Chondrocyte (in vitro differentiated cells): ENCODE data around the gene FBXW8. TPM values are rescaled to one million over a fixed set of nuclear protein-coding genes. Genes with fewer than 3 reads are reported as not detected.
A peak's percentile ranks its signal among the peaks of the same experiment; 100 is the strongest.

Experiments
- DNase-seq: peaks from one replicate; pipeline ENCODE4 v3.0.0; 2021; ENCODE audit warnings: mixed read lengths, low spot score
- H3K27ac Mint-ChIP-seq: one replicate; pipeline ENCODE4 v1.8.0; 2021; ENCODE audit warnings: mild to moderate bottlenecking, moderate library complexity, mixed read lengths; ENCODE audit not compliant: unreplicated experiment
- H3K27me3 Mint-ChIP-seq: 2 replicates; pipeline ENCODE4 v1.8.0; 2021; ENCODE audit warnings: low read depth, mixed read lengths
- H3K36me3 Mint-ChIP-seq: 2 replicates; pipeline ENCODE4 v1.8.0; 2021; ENCODE audit warnings: low read depth, mixed read lengths
- H3K4me1 Mint-ChIP-seq: 2 replicates; pipeline ENCODE4 v1.8.0; 2021; ENCODE audit warnings: low read depth, mild to moderate bottlenecking, mixed read lengths
- H3K4me3 Mint-ChIP-seq: one replicate; pipeline ENCODE4 v1.8.0; 2021; ENCODE audit warnings: mild to moderate bottlenecking, moderate library complexity, mixed read lengths; ENCODE audit not compliant: unreplicated experiment
- H3K9me3 Mint-ChIP-seq: 2 replicates; pipeline ENCODE4 v1.8.0; 2021; ENCODE audit warnings: low read depth, mixed read lengths
- CTCF ChIP-seq: fragments of 200-600 bp; sonication (generic); IDR thresholded peaks from 2 replicates; pipeline ENCODE4 v1.5.0; 2021; ENCODE audit warnings: antibody characterized with exemption, mild to moderate bottlenecking, moderate library complexity
- total RNA-seq: library from RNA; stranded (reverse); gene quantifications from 3 replicates; pipeline ENCODE4 v1.2.1, GENCODE V29; 2021

The FBXW8 gene
- total RNA-seq, 1 donor from 2014 or later, result 30.3 TPM

DNA sequence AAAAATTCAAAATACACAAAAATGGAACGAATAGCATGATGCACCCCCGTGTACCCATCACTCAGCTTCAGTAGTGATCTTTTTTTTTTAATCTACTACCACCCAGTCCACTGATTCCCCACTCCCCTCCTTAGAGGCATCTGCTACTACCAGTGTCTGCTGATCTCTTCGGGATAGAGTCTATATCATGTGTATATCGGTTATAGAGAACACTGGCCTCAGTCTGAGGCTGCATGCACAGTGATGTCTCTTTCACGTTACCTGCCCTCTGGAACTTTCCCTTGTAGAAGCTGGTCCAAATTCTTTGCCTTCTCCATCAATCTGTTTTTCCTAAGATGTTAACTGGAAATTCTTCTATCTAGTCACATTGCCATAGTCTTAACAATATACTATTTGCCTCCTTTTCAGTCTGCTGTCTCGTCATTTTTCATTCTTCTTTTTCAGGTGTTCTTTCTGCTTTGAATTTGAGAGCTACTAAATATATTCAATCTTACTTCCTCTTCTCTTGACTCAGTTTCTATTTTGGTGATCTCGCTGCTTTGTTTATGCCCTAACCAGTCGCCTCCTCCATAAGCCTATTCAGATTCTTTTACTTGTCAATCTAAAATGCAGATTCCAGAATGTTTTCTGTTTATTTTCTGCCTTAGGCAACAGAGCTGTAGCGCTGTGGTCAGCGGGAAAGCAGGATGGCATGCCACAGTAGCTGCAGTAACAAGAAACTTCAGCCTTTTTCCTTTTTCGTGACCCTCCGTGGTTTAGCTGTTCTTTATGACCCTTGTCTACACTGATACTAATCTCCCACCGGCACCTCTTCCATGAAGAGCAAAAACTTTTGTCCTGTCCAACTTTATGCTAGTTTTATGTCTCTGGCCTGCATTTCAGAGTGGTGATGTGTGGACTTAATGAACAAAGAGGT lies 67.0 kb downstream of the FBXW8 start:
- peaks cover 14% of the 10 kb centered on the region for H3K36me3 Mint-ChIP-seq
- H3K27ac Mint-ChIP-seq, result peak overlapping the region; percentile 70
- no peak for TF ChIP-seq CTCF
- peaks cover 54% of the 10 kb centered on the region for H3K4me1 Mint-ChIP-seq
- H3K4me3 Mint-ChIP-seq, result no peak overlapping the region
- no peaks in the 10 kb centered on the region for H3K9me3 Mint-ChIP-seq
- no peak for DNase-seq
- H3K27me3 Mint-ChIP-seq, result no peaks in the 10 kb centered on the region

DNA sequence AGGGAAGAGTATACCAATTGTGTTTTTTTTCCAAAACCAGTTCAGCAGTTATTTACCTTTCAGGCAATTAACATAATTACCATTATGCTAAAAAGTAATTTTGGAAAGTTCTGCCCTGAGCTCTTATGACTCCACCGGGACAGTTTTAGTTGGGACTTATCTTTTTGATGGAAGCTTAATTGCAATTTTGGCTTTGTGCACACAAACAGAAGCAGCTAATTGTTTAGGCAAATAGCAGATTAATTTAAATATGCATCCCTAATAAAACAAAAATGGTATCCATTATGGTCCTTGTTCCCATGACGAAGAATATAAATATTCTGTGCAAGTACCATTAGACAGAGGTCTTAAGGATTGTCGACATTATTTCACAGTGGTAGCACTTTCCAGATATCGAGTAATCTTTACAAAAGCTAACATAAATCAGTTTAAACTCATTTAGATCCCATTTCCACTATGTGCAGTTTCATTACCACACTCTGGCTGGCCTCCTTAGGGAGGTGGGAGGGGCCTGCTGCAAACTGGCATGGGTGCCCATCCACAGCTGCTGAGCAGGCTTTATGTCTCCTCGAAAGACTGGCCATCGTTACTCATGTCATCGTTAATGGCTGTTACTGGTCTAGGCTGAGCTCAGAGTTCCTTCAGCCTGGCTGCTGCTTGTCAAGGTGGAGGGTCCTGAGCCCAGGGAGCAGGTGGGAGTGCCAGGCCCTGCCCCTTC lies 68.2 kb downstream of the FBXW8 start:
- Mint-ChIP-seq H3K27ac (no peak overlapping the region), H3K27me3 (no peaks in the 10 kb centered on the region), H3K9me3 (no peaks in the 10 kb centered on the region), H3K4me1 (peaks cover 62% of the 10 kb centered on the region), H3K36me3 (peaks cover 4% of the 10 kb centered on the region), H3K4me3 (no peak overlapping the region)
- TF ChIP-seq CTCF, result no peak
- DNase-seq, result no peak

- H3K9me3 Mint-ChIP-seq, result no peaks in the 10 kb centered on the region
- no peaks in the 10 kb centered on the region for H3K27me3 Mint-ChIP-seq
- H3K27ac Mint-ChIP-seq, result no peak overlapping the region
- no peak overlapping the region for H3K4me3 Mint-ChIP-seq
- no peak for DNase-seq
- H3K4me1 Mint-ChIP-seq, result peaks cover 56% of the 10 kb centered on the region
- peaks cover 2% of the 10 kb centered on the region for H3K36me3 Mint-ChIP-seq
- no peak for TF ChIP-seq CTCF
Observed at GRCh38 chr12:116980083-116980482, 69.3 kb downstream of the FBXW8 start.

DNA sequence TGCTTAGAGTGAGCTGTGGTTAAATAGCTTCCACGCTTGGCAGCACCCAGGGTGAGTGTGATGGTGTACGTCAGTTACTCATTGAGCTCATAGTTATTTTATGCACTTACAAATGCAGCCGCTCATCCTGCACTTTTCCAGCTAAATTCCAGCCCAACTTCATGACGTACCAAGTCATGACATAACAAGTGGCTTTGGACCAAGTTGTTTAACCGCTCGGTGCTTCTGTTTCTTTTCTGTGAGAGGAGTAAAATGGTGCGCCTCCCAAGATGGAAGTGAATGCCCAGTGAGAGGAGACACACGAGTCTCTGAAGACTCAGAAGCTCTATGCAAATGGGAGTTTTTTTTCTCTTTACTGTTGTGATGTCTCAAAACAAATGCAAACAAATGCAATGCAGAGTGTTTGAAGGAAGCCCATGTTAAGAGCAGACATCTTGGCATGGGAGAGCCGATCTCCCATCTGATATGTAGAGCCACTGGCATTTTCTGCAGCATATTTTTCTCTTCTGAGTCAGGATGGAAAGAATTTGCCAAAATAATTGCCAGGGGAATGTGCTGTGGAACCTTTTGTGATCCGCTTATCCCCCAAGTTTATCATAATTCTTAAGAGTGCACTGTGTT lies 72.2 kb downstream of the FBXW8 start:
- peak overlapping the region; percentile 14 for H3K4me3 Mint-ChIP-seq
- DNase-seq, result no peak
- H3K27me3 Mint-ChIP-seq, result no peaks in the 10 kb centered on the region
- TF ChIP-seq CTCF, result no peak
- H3K9me3 Mint-ChIP-seq, result no peaks in the 10 kb centered on the region
- H3K36me3 Mint-ChIP-seq, result peaks cover 8% of the 10 kb centered on the region
- peaks cover 33% of the 10 kb centered on the region for H3K4me1 Mint-ChIP-seq
- H3K27ac Mint-ChIP-seq, result peak overlapping the region; percentile 82

- Mint-ChIP-seq H3K9me3 (no peaks in the 10 kb centered on the region), H3K27ac (no peak overlapping the region), H3K36me3 (peaks cover 12% of the 10 kb centered on the region), H3K27me3 (no peaks in the 10 kb centered on the region), H3K4me1 (peaks cover 25% of the 10 kb centered on the region), H3K4me3 (no peak overlapping the region)
- DNase-seq, result no peak
- TF ChIP-seq CTCF, result no peak
Observed at GRCh38 chr12:116984098-116984497, 73.3 kb downstream of the FBXW8 start.
